WI38 (cell line): ENCODE results near the gene TLR5.
A peak's percentile ranks its signal among the peaks of the same experiment; 100 is the strongest.

Source experiments
- H3K4me3 ChIP-seq: 2 replicates; pipeline ENCODE4 v1.5.1; 2011; ENCODE audit warnings: low read depth, mild to moderate bottlenecking, control low read depth, low read length
- TF ChIP-seq, protein P1 (sequence below): IDR thresholded peaks from 2 replicates; pipeline ENCODE4 v1.5.1; 2012; ENCODE audit warnings: low read depth, mild to moderate bottlenecking, control low read depth, low read length

TLR5 gene

GRCh38 chr1:223137455-223138085, 5.5 kb downstream of the TLR5 start:
- TF ChIP-seq, protein P1, sequence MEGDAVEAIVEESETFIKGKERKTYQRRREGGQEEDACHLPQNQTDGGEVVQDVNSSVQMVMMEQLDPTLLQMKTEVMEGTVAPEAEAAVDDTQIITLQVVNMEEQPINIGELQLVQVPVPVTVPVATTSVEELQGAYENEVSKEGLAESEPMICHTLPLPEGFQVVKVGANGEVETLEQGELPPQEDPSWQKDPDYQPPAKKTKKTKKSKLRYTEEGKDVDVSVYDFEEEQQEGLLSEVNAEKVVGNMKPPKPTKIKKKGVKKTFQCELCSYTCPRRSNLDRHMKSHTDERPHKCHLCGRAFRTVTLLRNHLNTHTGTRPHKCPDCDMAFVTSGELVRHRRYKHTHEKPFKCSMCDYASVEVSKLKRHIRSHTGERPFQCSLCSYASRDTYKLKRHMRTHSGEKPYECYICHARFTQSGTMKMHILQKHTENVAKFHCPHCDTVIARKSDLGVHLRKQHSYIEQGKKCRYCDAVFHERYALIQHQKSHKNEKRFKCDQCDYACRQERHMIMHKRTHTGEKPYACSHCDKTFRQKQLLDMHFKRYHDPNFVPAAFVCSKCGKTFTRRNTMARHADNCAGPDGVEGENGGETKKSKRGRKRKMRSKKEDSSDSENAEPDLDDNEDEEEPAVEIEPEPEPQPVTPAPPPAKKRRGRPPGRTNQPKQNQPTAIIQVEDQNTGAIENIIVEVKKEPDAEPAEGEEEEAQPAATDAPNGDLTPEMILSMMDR, result no peak
- H3K4me3 ChIP-seq, result no peak overlapping the region

DNA sequence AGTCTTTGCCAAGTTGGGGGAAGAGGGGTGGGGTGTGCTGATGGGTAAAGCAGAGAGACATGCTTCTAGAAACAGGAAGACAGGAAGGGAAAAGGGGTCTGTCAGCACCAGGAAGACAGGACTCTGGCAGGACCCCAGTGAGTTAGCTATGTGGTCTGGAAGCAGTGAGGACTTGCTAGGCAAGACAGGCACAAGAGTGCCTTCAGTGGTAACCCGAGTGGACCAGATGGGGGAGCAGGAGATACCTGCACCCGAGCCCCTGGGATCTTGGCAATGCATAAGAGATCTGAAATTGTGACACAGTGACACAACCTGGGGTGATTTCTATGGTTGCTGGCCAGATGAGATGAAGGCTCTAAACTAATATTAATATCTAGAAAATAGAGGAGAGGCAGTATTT, 7.0 kb downstream of the TLR5 start:
- TF ChIP-seq, protein P1, result no peak
- no peak overlapping the region for H3K4me3 ChIP-seq

- H3K4me3 ChIP-seq, result no peak overlapping the region
- TF ChIP-seq, protein P1, result no peak
Observed at GRCh38 chr1:223135176-223135942, 7.7 kb downstream of the TLR5 start.

- TF ChIP-seq, protein P1, result peak; percentile 87
- H3K4me3 ChIP-seq, result peak overlapping the region; percentile 14; the same call in 1 of the 2 replicates
Observed at GRCh38 chr1:223133824-223134435, 9.1 kb downstream of the TLR5 start.

GRCh38 chr1:223133306-223133823, 9.7 kb downstream of the TLR5 start:
- no peak overlapping the region for H3K4me3 ChIP-seq
- TF ChIP-seq, protein P1, result no peak

DNA sequence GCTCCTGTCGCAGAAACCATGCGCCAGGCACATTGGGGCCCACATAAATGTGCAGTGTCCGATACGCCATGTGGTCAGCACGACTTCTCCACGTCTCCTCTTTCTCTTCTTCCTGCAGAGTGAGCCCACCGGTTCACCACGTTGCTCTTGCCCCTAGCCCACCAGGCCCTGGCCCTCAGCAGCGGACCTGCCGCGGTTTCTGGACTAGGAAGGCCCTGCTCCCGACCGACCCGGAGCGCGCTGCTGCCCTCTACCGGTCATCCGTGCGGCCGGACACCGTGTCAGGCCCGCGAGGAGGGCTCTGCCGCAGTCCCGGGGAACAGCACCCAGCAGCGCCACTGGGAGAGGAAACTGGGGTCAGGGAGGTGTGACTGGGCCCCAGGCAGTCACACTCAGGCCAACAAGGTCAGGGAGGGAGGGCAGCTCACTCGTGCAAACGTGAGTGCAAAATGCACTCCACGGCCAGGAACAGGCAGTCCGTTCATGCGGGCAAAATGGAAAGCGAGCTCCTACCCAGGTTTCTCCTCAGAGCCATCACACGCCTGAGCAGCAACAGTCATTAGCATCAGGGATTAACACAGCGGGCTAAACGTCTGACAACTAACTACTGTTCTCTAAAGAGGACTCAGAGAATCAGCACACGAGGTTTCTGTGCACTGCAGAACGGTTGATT, 13.7 kb downstream of the TLR5 start:
- TF ChIP-seq, protein P1, result peak; percentile 79
- H3K4me3 ChIP-seq, result no peak overlapping the region
